H9 (cell line): Measurements from ENCODE around the gene FXN. TPM values are rescaled to one million over a fixed set of nuclear protein-coding genes. Genes with fewer than 3 reads are reported as not detected.
A peak's percentile ranks its signal among the peaks of the same experiment; 100 is the strongest.
"Not testable (repeated sequence)": the region's sequence is repeated elsewhere in the genome, so short reads cannot be mapped to it uniquely, and the experiment has no call there.

Experiments
- DNase-seq: peaks from one replicate; pipeline ENCODE4 v3.0.0-alpha.2; 2017
- H2AFZ ChIP-seq: one replicate; pipeline ENCODE4 v1.6.1; 2013; ENCODE audit warnings: mild to moderate bottlenecking, low read length, control low read depth, moderate library complexity
- H2AK5ac ChIP-seq: 2 replicates; pipeline ENCODE4 v1.6.1; 2013; ENCODE audit warnings: low read length, control low read depth, mixed read lengths; ENCODE audit not compliant: insufficient read length
- H2BK120ac ChIP-seq: one replicate; pipeline ENCODE4 v1.6.1; 2013; ENCODE audit warnings: low read depth, mild to moderate bottlenecking, low read length, control low read depth, inconsistent platforms; ENCODE audit not compliant: poor library complexity, severe bottlenecking
- H2BK12ac ChIP-seq: 2 replicates; pipeline ENCODE4 v1.6.1; 2013; ENCODE audit warnings: low read length, control low read depth, mixed read lengths, low read depth; ENCODE audit not compliant: insufficient read length
- H2BK15ac ChIP-seq: 2 replicates; pipeline ENCODE4 v1.6.1; 2013; ENCODE audit warnings: low read depth, low read length, control low read depth
- H2BK20ac ChIP-seq: one replicate; pipeline ENCODE4 v1.6.1; 2013; ENCODE audit warnings: low read depth, mild to moderate bottlenecking, low read length, control low read depth, inconsistent platforms; ENCODE audit not compliant: poor library complexity, severe bottlenecking
- H2BK5ac ChIP-seq: 2 replicates; pipeline ENCODE4 v1.6.1; 2013; ENCODE audit warnings: low read length, control low read depth, mixed read lengths; ENCODE audit not compliant: insufficient read length
- H3K14ac ChIP-seq: 2 replicates; pipeline ENCODE4 v1.6.1; 2013; ENCODE audit warnings: low read length, control low read depth; ENCODE audit not compliant: insufficient read depth
- H3K18ac ChIP-seq: 2 replicates; pipeline ENCODE4 v1.6.1; 2013; ENCODE audit warnings: low read depth, mild to moderate bottlenecking, mixed read lengths, low read length, control low read depth; ENCODE audit not compliant: insufficient read length
- H3K23ac ChIP-seq: 2 replicates; pipeline ENCODE4 v1.6.1; 2013; ENCODE audit warnings: low read length, control low read depth, mixed read lengths, low read depth; ENCODE audit not compliant: insufficient read length
- H3K23me2 ChIP-seq: 2 replicates; pipeline ENCODE4 v1.6.1; 2013; ENCODE audit warnings: low read depth, mild to moderate bottlenecking, mixed read lengths, low read length, control low read depth; ENCODE audit not compliant: insufficient read length, poor library complexity, severe bottlenecking
- H3K27ac ChIP-seq: 2 replicates; pipeline ENCODE4 v1.5.1; 2013; ENCODE audit warnings: low read length, control low read depth, mixed read lengths, low read depth; ENCODE audit not compliant: insufficient read length
- H3K27me3 ChIP-seq: 2 replicates; pipeline ENCODE4 v1.6.1; 2013; ENCODE audit warnings: low read length, control low read depth, inconsistent platforms; ENCODE audit not compliant: insufficient read depth
- H3K4ac ChIP-seq: 2 replicates; pipeline ENCODE4 v1.6.1; 2013; ENCODE audit warnings: low read depth, mild to moderate bottlenecking, control low read depth, inconsistent platforms, low read length, moderate library complexity
- H3K4me1 ChIP-seq: 2 replicates; pipeline ENCODE4 v1.6.1; 2013; ENCODE audit warnings: low read length, control low read depth, inconsistent platforms; ENCODE audit not compliant: insufficient read depth
- H3K4me2 ChIP-seq: 2 replicates; pipeline ENCODE4 v1.6.1; 2013; ENCODE audit warnings: low read length, control low read depth, mixed read lengths; ENCODE audit not compliant: insufficient read length, insufficient read depth
- H3K56ac ChIP-seq: 2 replicates; pipeline ENCODE4 v1.6.1; 2013; ENCODE audit warnings: low read depth, mild to moderate bottlenecking, mixed read lengths, low read length, control low read depth; ENCODE audit not compliant: insufficient read length
- H3K79me1 ChIP-seq: 2 replicates; pipeline ENCODE4 v1.6.1; 2013; ENCODE audit warnings: low read depth, mild to moderate bottlenecking, moderate library complexity, low read length, control low read depth, inconsistent platforms; ENCODE audit not compliant: insufficient read depth, poor library complexity, severe bottlenecking
- H3K79me2 ChIP-seq: 2 replicates; pipeline ENCODE4 v1.6.1; 2013; ENCODE audit warnings: low read length, control low read depth, inconsistent platforms; ENCODE audit not compliant: insufficient read depth
- H3K9ac ChIP-seq: 2 replicates; pipeline ENCODE4 v1.6.1; 2013; ENCODE audit warnings: low read length, control low read depth, mixed read lengths; ENCODE audit not compliant: insufficient read length; ENCODE audit errors: extremely low read depth
- H3K9me3 ChIP-seq: one replicate; pipeline ENCODE4 v1.6.1; 2013; ENCODE audit warnings: low read depth, low read length, inconsistent platforms; ENCODE audit not compliant: control insufficient read depth
- H3T11ph ChIP-seq: one replicate; pipeline ENCODE4 v1.6.1; 2013; ENCODE audit warnings: mild to moderate bottlenecking, low read length, control low read depth, inconsistent platforms
- H4K20me1 ChIP-seq: one replicate; pipeline ENCODE4 v1.6.1; 2013; ENCODE audit not compliant: control insufficient read depth, insufficient read length, insufficient read depth
- H4K5ac ChIP-seq: 2 replicates; pipeline ENCODE4 v1.6.1; 2013; ENCODE audit warnings: low read depth, mild to moderate bottlenecking, mixed read lengths, low read length, control low read depth; ENCODE audit not compliant: insufficient read length
- H4K8ac ChIP-seq: replicated peaks from 2 replicates; pipeline ENCODE4 v1.6.1; 2013; ENCODE audit warnings: low read length, control low read depth, mixed read lengths, low read depth; ENCODE audit not compliant: insufficient read length
- H4K91ac ChIP-seq: 2 replicates; pipeline ENCODE4 v1.6.1; 2013; ENCODE audit warnings: low read depth, mild to moderate bottlenecking, moderate library complexity, mixed read lengths, low read length, control low read depth; ENCODE audit not compliant: insufficient read length
- H3K27ac Mint-ChIP-seq, 3 experiments: 2 replicates in 2 of 3; 3 replicates in 1 of 3; pipeline ENCODE4 v1.8.0; 2020 to 2021; ENCODE audit warnings: mixed read lengths in 3 of 3, mild to moderate bottlenecking in 1 of 3, moderate library complexity in 1 of 3
- H3K27me3 Mint-ChIP-seq: 2 replicates; pipeline ENCODE4 v1.8.0; 2021; ENCODE audit warnings: low read depth, mild to moderate bottlenecking, moderate library complexity, mixed read lengths
- H3K36me3 Mint-ChIP-seq, 3 experiments: 2 replicates in 2 of 3; 3 replicates in 1 of 3; pipeline ENCODE4 v1.8.0; 2020 to 2021; ENCODE audit warnings: low read depth in 3 of 3, mixed read lengths in 3 of 3; ENCODE audit not compliant: insufficient read depth in 1 of 3
- H3K4me1 Mint-ChIP-seq, 2 experiments: 2 replicates each; pipeline ENCODE4 v1.8.0; 2020; ENCODE audit warnings: mixed read lengths in 2 of 2
- H3K4me3 Mint-ChIP-seq, 2 experiments: 2 replicates in 1 of 2; 3 replicates in 1 of 2; pipeline ENCODE4 v1.8.0; 2020 to 2021; ENCODE audit warnings: mild to moderate bottlenecking in 2 of 2, mixed read lengths in 2 of 2, moderate library complexity in 1 of 2
- H3K9me3 Mint-ChIP-seq, 2 experiments: 2 replicates in 1 of 2; 3 replicates in 1 of 2; pipeline ENCODE4 v1.8.0; 2020; ENCODE audit warnings: mild to moderate bottlenecking in 2 of 2, mixed read lengths in 2 of 2, moderate library complexity in 1 of 2
- CTCF ChIP-seq: fragments of 200-600 bp; sonication (generic); conservative IDR thresholded peaks from 3 replicates; pipeline ENCODE4 v1.8.0; 2021; ENCODE audit warnings: antibody characterized with exemption, mild to moderate bottlenecking
- WGBS: extraction: QIAGEN DNeasy Blood & Tissue Kit; methylation state at CpG from one replicate; pipeline ENCODE4 v1.1.7; 2013; ENCODE audit warnings: missing lambda C conversion rate, low lambda C conversion rate, mixed read lengths; ENCODE audit not compliant: insufficient read length; ENCODE audit errors: extremely low coverage; 5-methylcytosine and 5-hydroxymethylcytosine counted together
- total RNA-seq: library from RNA; stranded (reverse); gene quantifications from 2 replicates; pipeline ENCODE4 v1.2.1, GENCODE V29; 2021

Gene FXN
- total RNA-seq, 1 experiment from 2014 or later = 34.4 TPM

- H3K36me3 Mint-ChIP-seq = peaks cover 0 to 2% (median 0%) of the 10 kb centered on the region in 3 experiments; a peak in 1 of 7 replicates
- Histone ChIP-seq H3K18ac (no peak overlapping the region), H4K20me1 (no peaks in the 10 kb centered on the region), H3K23me2 (no peaks in the 10 kb centered on the region), H3K56ac (no peak overlapping the region), H4K91ac (no peak overlapping the region), H2BK15ac (no peak overlapping the region), H4K8ac (no peak overlapping the region), H3K14ac (no peak overlapping the region), H2BK20ac (no peak overlapping the region), H3K9me3 (no peaks in the 10 kb centered on the region), H3K4ac (no peak overlapping the region), H2AK5ac (no peak overlapping the region), H3T11ph (no peak overlapping the region), H2AFZ (no peak overlapping the region), H4K5ac (no peak overlapping the region), H3K9ac (peak overlapping the region; percentile 14), H3K27ac (no peak overlapping the region), H2BK12ac (no peak overlapping the region), H3K4me1 (no peaks in the 10 kb centered on the region), H3K23ac (no peak overlapping the region), H3K27me3 (no peaks in the 10 kb centered on the region), H3K79me2 (no peaks in the 10 kb centered on the region), H2BK5ac (no peak overlapping the region), H2BK120ac (no peak overlapping the region), H3K79me1 (no peaks in the 10 kb centered on the region), H3K4me2 (no peak overlapping the region)
- H3K27ac Mint-ChIP-seq = no peak overlapping the region; a peak in 1 of 7 replicates
- no peaks in the 10 kb centered on the region for H3K9me3 Mint-ChIP-seq
- H3K4me1 Mint-ChIP-seq = peaks cover 0 to 3% of the 10 kb centered on the region in 2 experiments; a peak in 1 of 4 replicates
- no peak overlapping the region for H3K4me3 Mint-ChIP-seq
- H3K27me3 Mint-ChIP-seq = no peaks in the 10 kb centered on the region
- no peak for TF ChIP-seq CTCF
- DNase-seq = no peak
- WGBS = no CpG with 5 or more reads among the region's 5 CpGs
Measured at GRCh38 chr9:69097923-69098593, 62.5 kb downstream of the FXN start.

- H3K23ac ChIP-seq, H3K9me3 ChIP-seq, H2AFZ ChIP-seq, H4K91ac ChIP-seq, H3K4ac ChIP-seq, H3K79me2 ChIP-seq, H2BK20ac ChIP-seq, H3K27ac ChIP-seq, H3K18ac ChIP-seq, DNase-seq, H3K27ac Mint-ChIP-seq, H3K23me2 ChIP-seq, H3K9ac ChIP-seq, H2BK5ac ChIP-seq, H2BK15ac ChIP-seq, H3K9me3 Mint-ChIP-seq, H3T11ph ChIP-seq, H2AK5ac ChIP-seq, H3K4me3 Mint-ChIP-seq, H3K79me1 ChIP-seq, H3K56ac ChIP-seq, H3K4me1 ChIP-seq, H4K8ac ChIP-seq, H2BK12ac ChIP-seq, H3K4me2 ChIP-seq, H3K27me3 Mint-ChIP-seq, H3K14ac ChIP-seq, H4K20me1 ChIP-seq, H4K5ac ChIP-seq, H3K36me3 Mint-ChIP-seq, H2BK120ac ChIP-seq, H3K27me3 ChIP-seq: not testable (repeated sequence)
- H3K4me1 Mint-ChIP-seq = peaks cover 12 to 13% of the 10 kb centered on the region in 2 experiments
- WGBS = no CpG with 5 or more reads among the region's 7 CpGs
Measured at GRCh38 chr9:69103348-69103996, 67.9 kb downstream of the FXN start.
